ENCODE data around the gene PIAS3.

GRCh38 chr1:145849356-145850160 is 9.3 kb downstream of the PIAS3 start:
- TF ChIP-seq RAD21 (conservative IDR thresholded peaks at IDR 0.05) (no peak), EP300 (conservative IDR thresholded peaks at IDR 0.05; ENCODE audit: poor library complexity, severe bottlenecking) (no peak), REST (IDR thresholded peaks at IDR 0.05; ENCODE audit: borderline replicate concordance) (no peak), EZH2 (IDR thresholded peaks at IDR 0.05; ENCODE audit: borderline replicate concordance, insufficient read depth, low read length, poor library complexity, severe bottlenecking) (no peak), POLR2AphosphoS5 (IDR thresholded peaks at IDR 0.05) (no peak), MXI1 (conservative IDR thresholded peaks at IDR 0.05; ENCODE audit: poor library complexity, severe bottlenecking) (no peak), TAF1 (IDR thresholded peaks at IDR 0.05; ENCODE audit: low read depth) (no peak), SMC3 (conservative IDR thresholded peaks at IDR 0.05; ENCODE audit: poor library complexity) (no peak)
- TF ChIP-seq, protein P1, sequence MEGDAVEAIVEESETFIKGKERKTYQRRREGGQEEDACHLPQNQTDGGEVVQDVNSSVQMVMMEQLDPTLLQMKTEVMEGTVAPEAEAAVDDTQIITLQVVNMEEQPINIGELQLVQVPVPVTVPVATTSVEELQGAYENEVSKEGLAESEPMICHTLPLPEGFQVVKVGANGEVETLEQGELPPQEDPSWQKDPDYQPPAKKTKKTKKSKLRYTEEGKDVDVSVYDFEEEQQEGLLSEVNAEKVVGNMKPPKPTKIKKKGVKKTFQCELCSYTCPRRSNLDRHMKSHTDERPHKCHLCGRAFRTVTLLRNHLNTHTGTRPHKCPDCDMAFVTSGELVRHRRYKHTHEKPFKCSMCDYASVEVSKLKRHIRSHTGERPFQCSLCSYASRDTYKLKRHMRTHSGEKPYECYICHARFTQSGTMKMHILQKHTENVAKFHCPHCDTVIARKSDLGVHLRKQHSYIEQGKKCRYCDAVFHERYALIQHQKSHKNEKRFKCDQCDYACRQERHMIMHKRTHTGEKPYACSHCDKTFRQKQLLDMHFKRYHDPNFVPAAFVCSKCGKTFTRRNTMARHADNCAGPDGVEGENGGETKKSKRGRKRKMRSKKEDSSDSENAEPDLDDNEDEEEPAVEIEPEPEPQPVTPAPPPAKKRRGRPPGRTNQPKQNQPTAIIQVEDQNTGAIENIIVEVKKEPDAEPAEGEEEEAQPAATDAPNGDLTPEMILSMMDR (IDR thresholded peaks at IDR 0.05; ENCODE audit: poor library complexity, severe bottlenecking) = no peak

All from neural cell (in vitro differentiated cells).